Measurements from ENCODE around the gene HSPG2. TPM values are rescaled to one million over a fixed set of nuclear protein-coding genes. Genes with fewer than 3 reads are reported as not detected.

Gene HSPG2
- total and polyA plus RNA-seq, 2 of the 13 experiments (the other 11 are each of a cell fraction or from before 2014, with no cell fraction given) = 9.1 to 13.1 TPM

DNA sequence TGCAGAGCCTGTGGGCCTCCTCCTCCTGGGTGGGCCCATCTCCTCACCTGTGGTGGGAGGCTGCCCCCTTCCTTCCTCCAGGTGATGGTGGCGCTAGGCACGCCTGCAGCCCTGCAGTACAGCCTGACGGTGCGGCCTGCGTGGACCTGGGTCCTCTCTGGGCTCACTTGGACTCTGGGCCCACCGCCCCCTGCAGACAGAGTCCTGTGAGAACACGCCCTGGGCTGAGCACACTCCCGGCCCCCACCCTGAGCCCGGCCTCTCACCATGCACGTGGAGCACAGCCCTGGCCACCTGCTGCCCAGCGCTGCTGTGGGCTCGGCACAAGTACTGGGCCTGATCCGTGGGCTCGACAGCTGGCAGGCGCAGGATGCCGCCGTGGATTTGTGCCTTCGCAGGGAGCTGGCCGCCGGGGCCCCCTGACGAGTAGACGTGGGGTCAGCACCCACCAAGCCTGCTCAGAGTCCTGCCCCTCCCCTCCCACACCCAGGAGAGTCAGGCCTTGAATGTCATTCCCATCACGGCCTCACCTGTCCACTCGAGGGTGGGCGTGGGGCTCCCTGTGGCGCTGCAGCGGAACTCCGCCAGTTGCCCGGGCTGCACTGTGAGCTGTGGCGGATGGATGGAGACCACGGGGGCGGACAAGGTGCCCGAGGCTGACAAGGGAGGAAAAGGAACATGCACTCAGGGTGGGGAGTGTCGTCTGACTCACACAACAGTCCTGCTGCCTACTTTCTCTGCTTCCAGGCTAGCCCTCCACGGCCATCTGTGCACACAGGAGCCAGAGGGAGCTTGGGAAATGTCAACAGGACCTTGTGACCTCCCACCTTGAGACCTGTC, 81.6 kb downstream of the HSPG2 start (continued):
- TF ChIP-seq ZNF614 (CRISPR knock-in tag; IDR thresholded peaks at IDR 0.05; ENCODE audit: borderline replicate concordance) = no peak
- no peak for TF ChIP-seq SPEN (CRISPR knock-in tag; IDR thresholded peaks at IDR 0.05; ENCODE audit: low read depth)
- TF ChIP-seq CBX5 (CRISPR knock-in tag; IDR thresholded peaks at IDR 0.05; ENCODE audit: borderline replicate concordance) = no peak
- no peak for TF ChIP-seq ZNF251 (CRISPR knock-in tag; IDR thresholded peaks at IDR 0.05)
- TF ChIP-seq, protein P1, sequence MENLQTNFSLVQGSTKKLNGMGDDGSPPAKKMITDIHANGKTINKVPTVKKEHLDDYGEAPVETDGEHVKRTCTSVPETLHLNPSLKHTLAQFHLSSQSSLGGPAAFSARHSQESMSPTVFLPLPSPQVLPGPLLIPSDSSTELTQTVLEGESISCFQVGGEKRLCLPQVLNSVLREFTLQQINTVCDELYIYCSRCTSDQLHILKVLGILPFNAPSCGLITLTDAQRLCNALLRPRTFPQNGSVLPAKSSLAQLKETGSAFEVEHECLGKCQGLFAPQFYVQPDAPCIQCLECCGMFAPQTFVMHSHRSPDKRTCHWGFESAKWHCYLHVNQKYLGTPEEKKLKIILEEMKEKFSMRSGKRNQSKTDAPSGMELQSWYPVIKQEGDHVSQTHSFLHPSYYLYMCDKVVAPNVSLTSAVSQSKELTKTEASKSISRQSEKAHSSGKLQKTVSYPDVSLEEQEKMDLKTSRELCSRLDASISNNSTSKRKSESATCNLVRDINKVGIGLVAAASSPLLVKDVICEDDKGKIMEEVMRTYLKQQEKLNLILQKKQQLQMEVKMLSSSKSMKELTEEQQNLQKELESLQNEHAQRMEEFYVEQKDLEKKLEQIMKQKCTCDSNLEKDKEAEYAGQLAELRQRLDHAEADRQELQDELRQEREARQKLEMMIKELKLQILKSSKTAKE (CRISPR knock-in tag; IDR thresholded peaks at IDR 0.05; ENCODE audit: borderline replicate concordance) = no peak
- TF ChIP-seq NONO (IDR thresholded peaks at IDR 0.05) = no peak
- TF ChIP-seq NONO (CRISPR knock-in tag; conservative IDR thresholded peaks at IDR 0.05) = no peak
- no peak for TF ChIP-seq MIXL1 (CRISPR knock-in tag; IDR thresholded peaks at IDR 0.05)
- no peak for TF ChIP-seq TEAD2 (CRISPR knock-in tag; IDR thresholded peaks at IDR 0.05)
- peak; percentile 75; the same call in 1 of the 2 replicates for TF ChIP-seq ZNF431 (CRISPR knock-in tag; IDR thresholded peaks at IDR 0.05; ENCODE audit: borderline replicate concordance, low read depth)
- TF ChIP-seq MTF1 (CRISPR knock-in tag; IDR thresholded peaks at IDR 0.05) = no peak
- TF ChIP-seq, protein P2, sequence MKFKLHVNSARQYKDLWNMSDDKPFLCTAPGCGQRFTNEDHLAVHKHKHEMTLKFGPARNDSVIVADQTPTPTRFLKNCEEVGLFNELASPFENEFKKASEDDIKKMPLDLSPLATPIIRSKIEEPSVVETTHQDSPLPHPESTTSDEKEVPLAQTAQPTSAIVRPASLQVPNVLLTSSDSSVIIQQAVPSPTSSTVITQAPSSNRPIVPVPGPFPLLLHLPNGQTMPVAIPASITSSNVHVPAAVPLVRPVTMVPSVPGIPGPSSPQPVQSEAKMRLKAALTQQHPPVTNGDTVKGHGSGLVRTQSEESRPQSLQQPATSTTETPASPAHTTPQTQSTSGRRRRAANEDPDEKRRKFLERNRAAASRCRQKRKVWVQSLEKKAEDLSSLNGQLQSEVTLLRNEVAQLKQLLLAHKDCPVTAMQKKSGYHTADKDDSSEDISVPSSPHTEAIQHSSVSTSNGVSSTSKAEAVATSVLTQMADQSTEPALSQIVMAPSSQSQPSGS (CRISPR knock-in tag; IDR thresholded peaks at IDR 0.05) = no peak
- no peak for TF ChIP-seq ZNF430 (CRISPR knock-in tag; IDR thresholded peaks at IDR 0.05)
- no peak for TF ChIP-seq ZNF33A (CRISPR knock-in tag; IDR thresholded peaks at IDR 0.05; ENCODE audit: borderline replicate concordance)
- TF ChIP-seq, protein P3, sequence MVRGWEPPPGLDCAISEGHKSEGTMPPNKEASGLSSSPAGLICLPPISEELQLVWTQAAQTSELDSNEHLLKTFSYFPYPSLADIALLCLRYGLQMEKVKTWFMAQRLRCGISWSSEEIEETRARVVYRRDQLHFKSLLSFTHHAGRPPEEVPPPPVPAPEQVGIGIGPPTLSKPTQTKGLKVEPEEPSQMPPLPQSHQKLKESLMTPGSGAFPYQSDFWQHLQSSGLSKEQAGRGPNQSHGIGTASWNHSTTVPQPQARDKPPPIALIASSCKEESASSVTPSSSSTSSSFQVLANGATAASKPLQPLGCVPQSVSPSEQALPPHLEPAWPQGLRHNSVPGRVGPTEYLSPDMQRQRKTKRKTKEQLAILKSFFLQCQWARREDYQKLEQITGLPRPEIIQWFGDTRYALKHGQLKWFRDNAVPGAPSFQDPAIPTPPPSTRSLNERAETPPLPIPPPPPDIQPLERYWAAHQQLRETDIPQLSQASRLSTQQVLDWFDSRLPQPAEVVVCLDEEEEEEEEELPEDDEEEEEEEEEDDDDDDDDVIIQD (CRISPR knock-in tag; IDR thresholded peaks at IDR 0.05; ENCODE audit: low read depth) = no peak
- no peak for TF ChIP-seq SIX1 (CRISPR knock-in tag; IDR thresholded peaks at IDR 0.05; ENCODE audit: borderline replicate concordance)
- TF ChIP-seq ISL2 (CRISPR knock-in tag; IDR thresholded peaks at IDR 0.05) = no peak
- no peak for TF ChIP-seq CC2D1A (CRISPR knock-in tag; IDR thresholded peaks at IDR 0.05)
- TF ChIP-seq, protein P4, sequence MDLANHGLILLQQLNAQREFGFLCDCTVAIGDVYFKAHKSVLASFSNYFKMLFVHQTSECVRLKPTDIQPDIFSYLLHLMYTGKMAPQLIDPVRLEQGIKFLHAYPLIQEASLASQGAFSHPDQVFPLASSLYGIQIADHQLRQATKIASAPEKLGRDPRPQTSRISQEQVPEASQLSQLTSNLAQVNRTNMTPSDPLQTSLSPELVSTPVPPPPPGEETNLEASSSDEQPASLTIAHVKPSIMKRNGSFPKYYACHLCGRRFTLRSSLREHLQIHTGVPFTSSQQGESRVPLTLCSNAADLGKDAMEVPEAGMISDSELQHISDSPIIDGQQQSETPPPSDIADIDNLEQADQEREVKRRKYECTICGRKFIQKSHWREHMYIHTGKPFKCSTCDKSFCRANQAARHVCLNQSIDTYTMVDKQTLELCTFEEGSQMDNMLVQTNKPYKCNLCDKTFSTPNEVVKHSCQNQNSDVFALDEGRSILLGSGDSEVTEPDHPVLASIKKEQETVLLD (CRISPR knock-in tag; IDR thresholded peaks at IDR 0.05; ENCODE audit: low read depth) = no peak
- TF ChIP-seq, protein P5, sequence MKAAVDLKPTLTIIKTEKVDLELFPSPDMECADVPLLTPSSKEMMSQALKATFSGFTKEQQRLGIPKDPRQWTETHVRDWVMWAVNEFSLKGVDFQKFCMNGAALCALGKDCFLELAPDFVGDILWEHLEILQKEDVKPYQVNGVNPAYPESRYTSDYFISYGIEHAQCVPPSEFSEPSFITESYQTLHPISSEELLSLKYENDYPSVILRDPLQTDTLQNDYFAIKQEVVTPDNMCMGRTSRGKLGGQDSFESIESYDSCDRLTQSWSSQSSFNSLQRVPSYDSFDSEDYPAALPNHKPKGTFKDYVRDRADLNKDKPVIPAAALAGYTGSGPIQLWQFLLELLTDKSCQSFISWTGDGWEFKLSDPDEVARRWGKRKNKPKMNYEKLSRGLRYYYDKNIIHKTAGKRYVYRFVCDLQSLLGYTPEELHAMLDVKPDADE (CRISPR knock-in tag; IDR thresholded peaks at IDR 0.05) = no peak
- no peak for TF ChIP-seq DPF2 (CRISPR knock-in tag; IDR thresholded peaks at IDR 0.05; ENCODE audit: borderline replicate concordance, low read depth)
- no peak for TF ChIP-seq NFYC (CRISPR knock-in tag; IDR thresholded peaks at IDR 0.05)
- TF ChIP-seq ZNF746 (CRISPR knock-in tag; IDR thresholded peaks at IDR 0.05) = no peak
